ENCODE data around the gene SLC35A3. TPM values are rescaled to one million over a fixed set of nuclear protein-coding genes. Genes with fewer than 3 reads are reported as not detected.
A peak's percentile ranks its signal among the peaks of the same experiment; 100 is the strongest.

Gene SLC35A3
- total and polyA plus RNA-seq, 12 donors, result 3.2 to 9.4 (median 8.0) TPM

DNA sequence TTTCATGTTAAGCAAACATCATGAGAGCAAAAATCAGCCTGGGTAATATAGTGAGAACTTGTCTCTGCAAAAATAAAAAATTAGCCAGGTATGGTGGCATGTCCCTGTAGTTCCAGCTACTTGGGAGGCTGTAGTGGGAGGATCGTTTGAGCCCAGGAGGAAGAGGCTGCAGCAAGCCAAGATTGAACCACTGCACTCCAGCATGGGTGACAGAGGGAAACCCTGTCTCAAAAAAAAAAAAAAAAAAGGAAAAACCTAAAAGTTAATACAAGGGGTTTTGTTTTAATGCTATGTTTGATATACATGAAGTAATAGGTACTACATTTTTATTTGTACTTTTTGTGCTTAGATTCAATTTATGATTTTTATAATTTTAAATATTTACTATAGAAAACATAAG is 27.1 kb upstream of the SLC35A3 start:
- H3K4me3 ChIP-seq, result no peak overlapping the region
- H3K9me3 ChIP-seq, result no peaks in the 10 kb centered on the region
- intact Hi-C loops (cut with DNase I), result loop anchor here in 1 of 10 donors (10.0 kb wide), 1 partner anchor 62 kb away; no protein-coding TSS in a partner anchor
- WGBS, 2 donors, result 74 to 77% methylated on average over 1 of the region's 1 CpG
- TF ChIP-seq, protein P1, sequence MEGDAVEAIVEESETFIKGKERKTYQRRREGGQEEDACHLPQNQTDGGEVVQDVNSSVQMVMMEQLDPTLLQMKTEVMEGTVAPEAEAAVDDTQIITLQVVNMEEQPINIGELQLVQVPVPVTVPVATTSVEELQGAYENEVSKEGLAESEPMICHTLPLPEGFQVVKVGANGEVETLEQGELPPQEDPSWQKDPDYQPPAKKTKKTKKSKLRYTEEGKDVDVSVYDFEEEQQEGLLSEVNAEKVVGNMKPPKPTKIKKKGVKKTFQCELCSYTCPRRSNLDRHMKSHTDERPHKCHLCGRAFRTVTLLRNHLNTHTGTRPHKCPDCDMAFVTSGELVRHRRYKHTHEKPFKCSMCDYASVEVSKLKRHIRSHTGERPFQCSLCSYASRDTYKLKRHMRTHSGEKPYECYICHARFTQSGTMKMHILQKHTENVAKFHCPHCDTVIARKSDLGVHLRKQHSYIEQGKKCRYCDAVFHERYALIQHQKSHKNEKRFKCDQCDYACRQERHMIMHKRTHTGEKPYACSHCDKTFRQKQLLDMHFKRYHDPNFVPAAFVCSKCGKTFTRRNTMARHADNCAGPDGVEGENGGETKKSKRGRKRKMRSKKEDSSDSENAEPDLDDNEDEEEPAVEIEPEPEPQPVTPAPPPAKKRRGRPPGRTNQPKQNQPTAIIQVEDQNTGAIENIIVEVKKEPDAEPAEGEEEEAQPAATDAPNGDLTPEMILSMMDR (IDR thresholded peaks at IDR 0.05), result no peak
- DNase-seq, result no peak
- ATAC-seq, result no peak
- H3K4me1 ChIP-seq, result peaks cover 0 to 3% (median 0%) of the 10 kb centered on the region in 9 donors
- no peaks in the 10 kb centered on the region for H3K27me3 ChIP-seq
- H3K27ac ChIP-seq, result no peak overlapping the region
- H3K36me3 ChIP-seq, result no peaks in the 10 kb centered on the region

DNA sequence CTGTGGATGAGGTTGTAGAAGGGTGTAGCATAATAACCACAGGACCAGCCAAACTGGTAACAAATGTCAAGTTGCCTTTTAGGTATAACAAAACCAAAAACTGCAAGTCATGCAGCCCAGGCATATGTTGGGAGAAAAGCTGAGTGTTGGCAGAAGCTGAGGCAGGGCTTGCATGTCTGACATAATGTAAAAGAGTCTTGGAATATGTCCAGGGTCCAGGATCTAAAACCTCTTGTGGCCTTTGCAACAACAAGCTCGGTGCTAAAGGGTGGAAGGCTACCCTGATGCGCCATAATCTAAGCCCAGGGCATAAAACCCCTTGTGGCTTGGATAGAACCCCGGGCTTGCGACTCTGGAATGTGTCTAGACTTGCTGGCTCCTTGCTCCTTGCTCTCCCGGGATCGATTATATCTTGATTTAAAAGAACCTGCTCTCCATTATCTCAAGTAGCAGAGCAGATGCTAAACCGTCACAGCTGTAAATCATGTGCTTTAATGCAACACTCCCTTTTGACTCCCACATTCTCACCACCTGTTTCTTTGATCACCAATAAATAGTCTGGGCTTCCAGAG is 26.5 kb upstream of the SLC35A3 start:
- Histone ChIP-seq H3K27me3 (no peaks in the 10 kb centered on the region), H3K4me1 (peaks cover 0 to 3% (median 0%) of the 10 kb centered on the region in 9 donors), H3K4me3 (no peak overlapping the region), H3K27ac (no peak overlapping the region), H3K9me3 (no peaks in the 10 kb centered on the region), H3K36me3 (no peaks in the 10 kb centered on the region)
- 28 to 33% methylated on average over 7 of the region's 7 CpGs for WGBS, 2 donors
- no peak for ATAC-seq
- TF ChIP-seq, protein P1 (IDR thresholded peaks at IDR 0.05), result no peak
- intact Hi-C loops (cut with DNase I), result loop anchor here in 1 of 10 donors (10.0 kb wide), 1 partner anchor 61 kb away; no protein-coding TSS in a partner anchor
- DNase-seq, result no peak

DNA sequence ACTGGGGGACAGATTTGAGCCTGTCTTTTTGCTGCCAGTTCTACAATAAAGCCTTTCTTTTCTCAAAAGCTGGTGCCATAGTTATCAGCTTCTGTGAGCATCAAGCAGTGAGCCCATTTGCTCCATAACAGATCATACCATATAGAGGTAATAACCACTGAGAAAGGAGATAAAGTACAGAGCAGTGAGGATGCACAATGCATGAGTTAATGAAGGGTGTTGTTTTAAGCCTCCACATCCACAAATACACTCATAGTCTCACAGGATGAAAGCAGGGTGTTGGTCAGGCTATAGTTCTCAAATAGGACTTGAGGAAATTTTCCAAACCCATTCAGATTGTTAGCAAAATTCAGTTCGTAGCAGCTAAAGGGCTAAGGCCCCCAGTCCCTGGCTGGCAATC is 25.6 kb upstream of the SLC35A3 start:
- intact Hi-C loops (cut with DNase I), result loop anchor here in 1 of 10 donors (10.0 kb wide), 1 partner anchor 61 kb away; no protein-coding TSS in a partner anchor
- Histone ChIP-seq H3K27ac (no peak overlapping the region), H3K27me3 (no peaks in the 10 kb centered on the region), H3K4me1 (peaks cover 0 to 3% (median 0%) of the 10 kb centered on the region in 9 donors), H3K9me3 (no peaks in the 10 kb centered on the region), H3K36me3 (no peaks in the 10 kb centered on the region), H3K4me3 (no peak overlapping the region)
- DNase-seq (no peak), ATAC-seq (peak in 1 of 8 donors; percentile 14)
- TF ChIP-seq, protein P1 (IDR thresholded peaks at IDR 0.05), result no peak
- WGBS, 2 donors, result 74 to 88% methylated on average over 1 of the region's 1 CpG

DNA sequence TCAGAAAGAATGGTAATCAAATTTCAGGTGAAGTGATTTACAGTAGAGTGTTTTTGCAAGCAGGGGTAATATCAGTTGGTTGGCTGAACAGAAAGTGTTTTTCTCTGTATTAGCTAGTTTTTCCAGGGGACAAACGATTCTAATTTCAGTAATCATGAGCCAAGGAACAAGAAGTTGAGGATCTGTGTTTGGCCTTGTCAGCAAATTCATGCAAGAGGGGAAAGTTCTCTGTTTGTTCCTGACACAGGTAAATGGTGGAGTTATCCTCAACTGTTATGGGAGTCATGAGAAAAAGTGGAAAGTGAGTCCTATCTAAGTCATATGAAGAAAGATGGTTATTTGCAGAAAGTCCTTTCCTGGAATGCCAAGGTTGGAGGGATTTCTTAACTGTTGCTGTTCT is 24.6 kb upstream of the SLC35A3 start:
- intact Hi-C loops (cut with DNase I), result loop anchor here in 1 of 10 donors (10.0 kb wide), 1 partner anchor 60 kb away; no protein-coding TSS in a partner anchor
- WGBS, 2 donors, result 79 to 80% methylated on average over 1 of the region's 1 CpG
- no peaks in the 10 kb centered on the region for H3K27me3 ChIP-seq
- no peak overlapping the region for H3K27ac ChIP-seq
- H3K4me3 ChIP-seq, result no peak overlapping the region
- no peaks in the 10 kb centered on the region for H3K36me3 ChIP-seq
- TF ChIP-seq, protein P1 (IDR thresholded peaks at IDR 0.05), result no peak
- DNase-seq (no peak), ATAC-seq (no peak)
- H3K4me1 ChIP-seq, result peaks cover 0 to 3% (median 0%) of the 10 kb centered on the region in 9 donors
- H3K9me3 ChIP-seq, result no peaks in the 10 kb centered on the region

Data from heart right ventricle (tissue), 16 donors.